Neuronal stem cell (in vitro differentiated cells): ENCODE results near the gene LRRIQ1.
A peak's percentile ranks its signal among the peaks of the same experiment; 100 is the strongest.

Source experiments
- DNase-seq: peaks from one replicate; pipeline ENCODE4 v3.0.0-alpha.2; 2013; ENCODE audit warnings: low spot score
- H2AFZ ChIP-seq: one replicate; pipeline ENCODE4 v1.6.1; 2013; ENCODE audit warnings: mild to moderate bottlenecking, low read length, inconsistent platforms
- H2AK5ac ChIP-seq: 2 replicates; pipeline ENCODE4 v1.6.1; 2013; ENCODE audit warnings: low read depth, mild to moderate bottlenecking, inconsistent platforms, low read length, moderate library complexity, mixed read lengths
- H2BK120ac ChIP-seq: 2 replicates; pipeline ENCODE4 v1.6.1; 2013; ENCODE audit warnings: low read depth, mild to moderate bottlenecking, inconsistent platforms, low read length, moderate library complexity, mixed read lengths
- H2BK12ac ChIP-seq: one replicate; pipeline ENCODE4 v1.6.1; 2013; ENCODE audit warnings: low read length, inconsistent platforms
- H2BK15ac ChIP-seq: 2 replicates; pipeline ENCODE4 v1.6.1; 2013; ENCODE audit warnings: mild to moderate bottlenecking, low read length, inconsistent platforms, mixed read lengths
- H2BK5ac ChIP-seq: one replicate; pipeline ENCODE4 v1.6.1; 2013; ENCODE audit warnings: inconsistent platforms, mild to moderate bottlenecking, low read length, moderate library complexity
- H3K14ac ChIP-seq: one replicate; pipeline ENCODE4 v1.6.1; 2013; ENCODE audit warnings: low read length, inconsistent platforms
- H3K18ac ChIP-seq: 2 replicates; pipeline ENCODE4 v1.6.1; 2013; ENCODE audit warnings: low read length, inconsistent platforms
- H3K23ac ChIP-seq: 2 replicates; pipeline ENCODE4 v1.6.1; 2013; ENCODE audit warnings: low read depth, mild to moderate bottlenecking, mixed read lengths, low read length, inconsistent platforms; ENCODE audit not compliant: poor library complexity
- H3K27ac ChIP-seq: replicated peaks from 3 replicates; pipeline ENCODE4 v1.5.1; 2013; ENCODE audit warnings: low read length, inconsistent platforms
- H3K27me3 ChIP-seq, 3 experiments: 2 replicates each; pipeline ENCODE4 v1.6.1; 2013; ENCODE audit warnings: low read length in 3 of 3, mild to moderate bottlenecking in 2 of 3, inconsistent platforms in 1 of 3, low read depth in 1 of 3, mixed read lengths in 1 of 3, moderate library complexity in 1 of 3; ENCODE audit not compliant: control insufficient read depth in 3 of 3, insufficient read depth in 3 of 3
- H3K36me3 ChIP-seq, 2 donors: replicated peaks in 1 of 2; 2 replicates each; pipeline ENCODE4 v1.6.1; 2013; ENCODE audit warnings: low read length in 2 of 2; ENCODE audit not compliant: control insufficient read depth in 2 of 2, insufficient read depth in 2 of 2
- H3K4ac ChIP-seq: 2 replicates; pipeline ENCODE4 v1.6.1; 2013; ENCODE audit warnings: inconsistent platforms, mild to moderate bottlenecking, low read length, moderate library complexity
- H3K4me1 ChIP-seq, 2 donors: 1 replicate in 1 of 2; 2 replicates in 1 of 2; pipeline ENCODE4 v1.6.1; 2013; ENCODE audit warnings: low read length in 2 of 2, low read depth in 1 of 2; ENCODE audit not compliant: control insufficient read depth in 2 of 2, insufficient read depth in 1 of 2
- H3K4me2 ChIP-seq: one replicate; pipeline ENCODE4 v1.6.1; 2013; ENCODE audit warnings: mild to moderate bottlenecking, low read length, inconsistent platforms; ENCODE audit not compliant: insufficient read depth, poor library complexity, severe bottlenecking
- H3K4me3 ChIP-seq, 2 donors: 2 replicates each; pipeline ENCODE4 v1.5.1; 2013; ENCODE audit warnings: low read length in 2 of 2, mild to moderate bottlenecking in 2 of 2, inconsistent platforms in 1 of 2, moderate library complexity in 1 of 2
- H3K79me1 ChIP-seq: one replicate; pipeline ENCODE4 v1.6.1; 2013; ENCODE audit warnings: low read depth, mild to moderate bottlenecking, inconsistent platforms, low read length, moderate library complexity
- H3K9ac ChIP-seq: one replicate; pipeline ENCODE4 v1.6.1; 2013; ENCODE audit warnings: mild to moderate bottlenecking, low read depth, low read length, inconsistent platforms; ENCODE audit not compliant: poor library complexity
- H3K9me3 ChIP-seq, 2 donors: replicated peaks in 1 of 2; 2 replicates each; pipeline versions ENCODE3 to v1.6.1; 2013; ENCODE audit warnings: low read length in 2 of 2, mild to moderate bottlenecking in 2 of 2, inconsistent platforms in 1 of 2, low read depth in 1 of 2, mixed read lengths in 1 of 2, moderate library complexity in 1 of 2; ENCODE audit not compliant: control insufficient read depth in 2 of 2, insufficient read depth in 1 of 2
- H4K8ac ChIP-seq: one replicate; pipeline ENCODE4 v1.6.1; 2013; ENCODE audit warnings: low read depth, mild to moderate bottlenecking, inconsistent platforms, low read length, moderate library complexity
- H4K91ac ChIP-seq: one replicate; pipeline ENCODE4 v1.6.1; 2013; ENCODE audit warnings: low read length, low read depth, mild to moderate bottlenecking, inconsistent platforms; ENCODE audit not compliant: poor library complexity
- WGBS, 2 donors: extraction: QIAGEN DNeasy Blood & Tissue Kit; methylation state at CpG; one replicate each; pipeline ENCODE4 v1.1.7; 2013; ENCODE audit warnings: missing lambda C conversion rate in 2 of 2, mixed read lengths in 1 of 2; ENCODE audit not compliant: insufficient read length in 2 of 2, insufficient replicate concordance in 1 of 2; ENCODE audit errors: extremely low coverage in 2 of 2; 5-methylcytosine and 5-hydroxymethylcytosine counted together

Gene LRRIQ1

DNA sequence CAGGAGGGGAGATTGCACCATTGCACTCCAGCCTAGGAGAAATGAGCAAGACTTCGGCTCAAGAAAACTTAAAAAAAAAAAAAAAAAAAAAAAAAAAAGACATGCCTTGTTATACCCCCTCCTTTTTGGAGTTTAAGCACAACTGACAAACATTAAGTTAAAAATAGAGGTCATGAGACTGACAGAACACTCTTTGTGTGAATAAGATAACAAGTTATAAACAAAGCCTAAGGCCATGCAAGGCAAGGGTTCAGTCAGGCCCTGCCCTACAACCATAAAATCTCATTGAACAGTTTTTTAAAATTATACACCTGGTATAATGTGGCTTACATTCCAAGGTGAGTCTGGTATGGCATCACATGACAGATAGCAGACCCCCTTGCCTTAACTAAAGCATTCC, 39.4 kb upstream of the LRRIQ1 start:
- H3K14ac ChIP-seq = no peak overlapping the region

DNA sequence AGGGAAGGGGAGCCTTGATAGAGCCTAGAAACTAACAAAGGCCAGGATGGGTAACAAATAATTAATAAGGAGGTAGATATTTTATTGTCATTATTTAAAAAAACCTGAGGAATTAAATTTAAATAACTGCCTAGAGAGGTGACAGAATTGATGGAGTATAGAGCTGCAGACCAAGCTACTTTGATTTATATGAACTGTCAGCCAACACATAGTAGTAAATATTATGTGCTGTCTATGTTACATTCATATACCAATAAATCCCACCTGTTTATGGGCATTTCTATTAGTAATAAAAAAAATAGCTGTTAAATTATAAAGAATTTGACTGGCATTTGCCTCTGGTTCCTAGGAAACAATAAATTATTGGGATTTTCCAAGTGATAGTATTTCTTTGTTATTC, 37.8 kb upstream of the LRRIQ1 start:
- no peak overlapping the region for H2BK12ac ChIP-seq
- no peak overlapping the region for H2BK5ac ChIP-seq
- H3K23ac ChIP-seq = no peak overlapping the region

More for the DNA sequence above, 39.4 kb upstream of the LRRIQ1 start:
- no peak for DNase-seq
- no peak overlapping the region for H3K18ac ChIP-seq
- no peaks in the 10 kb centered on the region for H3K27me3 ChIP-seq
- H3K4me3 ChIP-seq = no peak overlapping the region
- no peak overlapping the region for H2AK5ac ChIP-seq
- H3K27ac ChIP-seq = no peak overlapping the region
- no peak overlapping the region for H2BK15ac ChIP-seq
- no peak overlapping the region for H3K4me2 ChIP-seq
- no CpG with 5 or more reads among the region's 1 CpG for WGBS, 2 donors
- H2AFZ ChIP-seq = no peak overlapping the region
- no peaks in the 10 kb centered on the region for H3K36me3 ChIP-seq
- H3K79me1 ChIP-seq = no peaks in the 10 kb centered on the region
- H3K4me1 ChIP-seq = peaks cover 0 to 16% of the 10 kb centered on the region in 2 donors
- no peak overlapping the region for H3K4ac ChIP-seq
- H2BK12ac ChIP-seq = no peak overlapping the region
- no peak overlapping the region for H2BK5ac ChIP-seq
- no peak overlapping the region for H4K8ac ChIP-seq
- no peak overlapping the region for H3K23ac ChIP-seq
- H3K9ac ChIP-seq = no peak overlapping the region
- H3K9me3 ChIP-seq = no peaks in the 10 kb centered on the region
- no peak overlapping the region for H4K91ac ChIP-seq
- H2BK120ac ChIP-seq = no peak overlapping the region

DNA sequence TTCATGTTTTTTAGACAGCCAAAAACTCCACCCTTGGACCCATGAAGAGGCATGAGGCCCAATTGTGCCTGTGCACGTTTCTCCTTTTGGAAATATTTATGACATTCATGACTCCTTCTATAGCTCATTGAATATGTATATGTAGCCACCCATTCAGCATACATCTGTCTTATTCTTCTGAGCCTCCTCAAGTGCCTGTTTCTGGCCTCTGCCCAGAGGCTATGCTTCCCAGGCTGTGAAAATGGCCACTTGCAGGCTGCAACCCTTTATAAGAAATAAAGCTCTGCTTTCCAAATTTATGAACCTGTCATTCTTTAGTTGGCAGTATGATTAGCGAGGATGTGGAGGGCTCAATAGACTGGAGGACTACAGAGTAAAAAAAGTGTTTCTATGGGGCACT, 35.4 kb upstream of the LRRIQ1 start:
- no CpG with 5 or more reads among the region's 2 CpGs for WGBS, 2 donors
- no peaks in the 10 kb centered on the region for H3K27me3 ChIP-seq
- no peak overlapping the region for H2BK12ac ChIP-seq
- no peak overlapping the region for H4K91ac ChIP-seq
- no peaks in the 10 kb centered on the region for H3K36me3 ChIP-seq
- no peak overlapping the region for H3K4me2 ChIP-seq
- H2AFZ ChIP-seq = peak overlapping the region; percentile 28
- H2AK5ac ChIP-seq = no peak overlapping the region
- no peak overlapping the region for H3K14ac ChIP-seq
- H3K4me1 ChIP-seq = no peaks in the 10 kb centered on the region
- H2BK5ac ChIP-seq = no peak overlapping the region
- DNase-seq = no peak
- H2BK15ac ChIP-seq = no peak overlapping the region
- H3K9me3 ChIP-seq = peaks cover 0 to 7% of the 10 kb centered on the region in 2 donors
- no peak overlapping the region for H3K4me3 ChIP-seq
- no peak overlapping the region for H3K27ac ChIP-seq
- H3K9ac ChIP-seq = no peak overlapping the region
- H3K23ac ChIP-seq = no peak overlapping the region
- no peaks in the 10 kb centered on the region for H3K79me1 ChIP-seq
- H3K18ac ChIP-seq = no peak overlapping the region
- H4K8ac ChIP-seq = no peak overlapping the region
- no peak overlapping the region for H3K4ac ChIP-seq
- H2BK120ac ChIP-seq = no peak overlapping the region

More for the DNA sequence above, 37.8 kb upstream of the LRRIQ1 start:
- H2AK5ac ChIP-seq = no peak overlapping the region
- H3K9me3 ChIP-seq = peaks cover 0 to 7% of the 10 kb centered on the region in 2 donors
- no peak overlapping the region for H4K8ac ChIP-seq
- H3K14ac ChIP-seq = no peak overlapping the region
- no peaks in the 10 kb centered on the region for H3K36me3 ChIP-seq
- no peaks in the 10 kb centered on the region for H3K27me3 ChIP-seq
- H3K4ac ChIP-seq = no peak overlapping the region
- no peak overlapping the region for H2BK120ac ChIP-seq
- no peak overlapping the region for H3K4me3 ChIP-seq
- H2BK15ac ChIP-seq = no peak overlapping the region
- DNase-seq = no peak
- no peak overlapping the region for H3K9ac ChIP-seq
- no peak overlapping the region for H3K18ac ChIP-seq
- no peak overlapping the region for H3K4me2 ChIP-seq
- no peak overlapping the region for H3K27ac ChIP-seq
- no peaks in the 10 kb centered on the region for H3K79me1 ChIP-seq
- H2AFZ ChIP-seq = no peak overlapping the region
- H4K91ac ChIP-seq = no peak overlapping the region
- peaks cover 0 to 16% of the 10 kb centered on the region in 2 donors for H3K4me1 ChIP-seq

DNA sequence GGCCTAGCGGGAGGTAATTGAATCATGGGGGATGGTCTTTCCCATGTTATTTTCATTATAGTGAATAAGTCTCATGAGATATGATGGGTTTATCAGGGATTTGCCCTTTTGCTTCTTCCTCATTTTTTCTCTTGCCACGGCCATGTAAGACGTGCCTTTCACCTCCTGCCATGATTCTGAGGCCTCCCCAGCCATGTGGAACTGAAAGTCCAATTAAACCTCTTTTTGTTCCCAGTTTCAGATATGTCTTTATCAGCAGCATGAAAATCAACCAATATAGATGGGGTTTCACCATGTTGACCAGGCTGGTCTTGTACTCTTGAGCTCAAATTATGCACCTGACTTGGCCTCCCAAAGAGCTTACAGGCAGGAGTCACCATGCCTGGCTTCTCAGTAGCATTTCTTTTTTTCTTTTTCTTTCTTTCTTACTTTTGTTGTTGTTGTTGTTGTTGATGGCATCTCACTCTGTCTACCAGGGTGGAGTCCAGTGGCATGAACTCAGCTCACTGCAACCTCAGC, 33.3 kb upstream of the LRRIQ1 start:
- Histone ChIP-seq H3K4me3 (no peak overlapping the region), H2AFZ (no peak overlapping the region), H3K23ac (no peak overlapping the region), H3K9me3 (peaks cover 0 to 7% of the 10 kb centered on the region in 2 donors), H3K14ac (no peak overlapping the region), H3K36me3 (no peaks in the 10 kb centered on the region), H2AK5ac (no peak overlapping the region), H2BK12ac (no peak overlapping the region), H3K4ac (no peak overlapping the region), H3K27me3 (no peaks in the 10 kb centered on the region), H3K4me1 (no peaks in the 10 kb centered on the region), H3K9ac (no peak overlapping the region), H3K79me1 (no peaks in the 10 kb centered on the region), H2BK120ac (no peak overlapping the region), H4K8ac (no peak overlapping the region), H2BK5ac (no peak overlapping the region), H2BK15ac (no peak overlapping the region), H4K91ac (no peak overlapping the region), H3K18ac (no peak overlapping the region), H3K4me2 (no peak overlapping the region), H3K27ac (no peak overlapping the region)
- WGBS, 2 donors = no CpG with 5 or more reads among the region's 3 CpGs
- DNase-seq = no peak
